GM18873 (cell line): ENCODE results near the gene GABBR1.
"Not testable (repeated sequence)": the region's sequence is repeated elsewhere in the genome, so short reads cannot be mapped to it uniquely, and the experiment has no call there.

ENCODE experiments used
- ATAC-seq: cut with Tn5 transposase; IDR thresholded peaks from one replicate; pipeline ENCODE4 v1.9.1; 2021; ENCODE audit warnings: mild to moderate bottlenecking, moderate library complexity, moderate number of reproducible peaks; ENCODE audit not compliant: unreplicated experiment, low FRiP score

GABBR1 gene

DNA sequence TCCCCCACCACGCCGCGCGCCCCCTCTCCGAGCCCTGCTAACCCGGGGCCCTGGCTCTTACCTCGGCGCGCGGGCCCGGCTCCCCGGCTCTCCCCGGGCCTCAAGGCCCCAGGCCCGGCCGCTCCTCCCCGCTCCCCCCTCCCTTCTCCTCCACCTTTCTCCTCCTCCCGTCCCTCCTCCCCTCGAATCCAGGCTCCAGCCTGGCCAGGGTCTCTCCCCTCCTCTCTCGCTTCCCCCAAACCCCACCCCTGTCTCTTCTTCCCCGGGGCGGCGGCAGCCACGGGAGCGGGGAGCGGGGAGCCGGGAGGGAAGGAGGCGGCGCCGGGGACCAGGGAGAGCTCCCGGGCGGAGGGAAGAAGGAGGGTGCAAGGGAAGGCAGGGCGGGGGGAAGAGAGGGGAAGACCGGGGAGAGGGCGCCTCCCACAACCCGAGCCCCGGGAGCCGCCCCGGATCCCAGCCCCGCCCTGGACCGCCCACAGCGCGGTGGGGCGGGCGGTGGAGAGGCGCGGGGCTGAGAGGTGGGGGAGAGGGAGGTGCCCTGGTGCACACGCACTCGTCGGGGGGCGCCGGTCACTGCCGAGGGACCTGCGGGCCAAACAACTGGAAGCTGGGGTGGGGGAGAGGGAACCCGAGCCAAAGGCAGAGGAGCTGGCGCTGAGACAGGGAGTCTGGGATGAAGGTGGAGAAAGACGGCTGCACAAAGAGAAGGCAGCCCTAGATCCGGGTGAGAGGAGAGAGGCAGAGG, at the start of gene GABBR1:
Gene GABBR1, minus strand, starts transcription at position 395 of the 745 bp plus-strand sequence. CDS start 798 bp downstream, outside the sequence.
- ATAC-seq: no peak

DNA sequence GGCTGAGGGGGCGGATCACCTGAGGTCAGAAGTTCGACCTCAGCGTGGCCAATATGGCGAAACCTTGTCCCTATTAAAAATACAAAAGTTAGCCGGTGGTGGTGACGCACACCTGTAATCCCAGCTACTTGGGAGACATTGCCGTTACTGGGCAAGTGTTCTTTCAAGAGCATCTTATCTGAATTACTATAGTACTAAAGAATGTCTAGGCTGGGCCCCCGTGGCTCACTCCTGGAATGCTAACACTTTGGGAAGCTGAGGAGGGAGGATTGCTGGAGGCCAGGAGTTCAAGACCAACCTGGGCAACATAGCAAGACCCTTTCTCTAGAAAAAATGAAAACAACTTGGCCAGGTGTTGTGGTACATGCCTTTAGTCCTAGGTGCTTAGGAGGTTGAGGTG, 48.8 kb upstream of the GABBR1 start:
- ATAC-seq: no peak

DNA sequence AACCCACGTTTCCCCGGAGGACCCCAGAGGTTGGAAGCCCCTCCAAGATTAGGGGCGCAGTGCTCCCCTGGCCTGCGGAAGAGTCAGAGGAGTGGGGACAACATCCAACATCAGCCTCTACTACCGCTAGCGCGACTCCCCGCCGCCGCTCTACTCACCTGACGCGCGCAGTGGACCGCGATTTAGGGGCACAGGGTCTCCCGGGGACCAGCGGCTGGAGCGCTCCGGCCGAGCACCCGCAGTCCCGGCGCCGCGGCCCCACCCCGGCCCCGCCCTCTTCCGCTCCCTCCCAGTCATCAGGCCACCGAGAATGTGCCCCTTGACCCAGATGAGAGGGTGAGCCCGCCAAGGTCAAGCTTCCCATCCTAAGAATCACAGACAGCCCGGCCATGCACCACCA, 47.9 kb upstream of the GABBR1 start, which contains the start of gene ZFP57:
Gene ZFP57, minus strand, starts transcription at position 249 of the 400 bp plus-strand sequence. CDS start 4,149 bp downstream, outside the sequence.
- ATAC-seq: no peak

DNA sequence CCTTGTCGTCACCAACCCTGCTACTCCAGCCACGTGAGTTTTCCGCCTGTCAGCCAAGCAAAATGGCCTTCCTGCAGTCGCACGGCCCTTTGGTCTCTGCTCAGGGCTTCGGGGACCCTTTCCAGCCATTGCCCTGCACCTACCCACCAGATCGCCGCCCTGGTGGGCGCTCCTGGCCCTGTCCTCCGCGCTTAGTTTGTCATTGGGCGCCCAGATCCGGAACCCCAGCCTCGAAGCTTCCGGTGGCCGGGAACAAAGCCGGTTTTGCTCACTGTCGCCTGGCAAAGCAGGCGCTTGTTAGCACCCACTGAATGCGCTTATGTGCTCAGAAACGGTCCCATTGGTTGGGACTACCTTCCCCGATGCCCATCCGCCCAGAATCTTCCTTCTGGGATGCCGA, 47.4 kb upstream of the GABBR1 start:
- ATAC-seq: no peak

DNA sequence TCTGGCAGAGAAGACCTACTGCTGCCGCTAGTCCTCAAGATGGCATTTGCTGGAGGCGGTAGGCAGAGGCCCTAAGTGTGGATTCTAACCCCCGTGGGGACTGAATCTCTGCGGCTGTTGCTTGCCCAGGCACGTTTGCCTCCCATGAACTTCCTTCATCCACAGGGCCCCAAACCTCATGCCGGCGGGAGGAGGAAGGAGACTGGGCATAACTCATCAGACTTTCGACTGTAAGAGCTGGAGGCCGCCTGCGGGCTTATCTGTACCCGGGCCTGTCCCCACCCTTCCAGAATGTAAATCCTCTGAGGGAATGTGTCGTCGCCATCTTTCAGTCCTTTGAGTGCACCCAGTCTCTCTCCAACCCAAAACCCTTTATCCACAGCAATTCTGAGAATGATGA, 47.0 kb upstream of the GABBR1 start:
- no peak for ATAC-seq

DNA sequence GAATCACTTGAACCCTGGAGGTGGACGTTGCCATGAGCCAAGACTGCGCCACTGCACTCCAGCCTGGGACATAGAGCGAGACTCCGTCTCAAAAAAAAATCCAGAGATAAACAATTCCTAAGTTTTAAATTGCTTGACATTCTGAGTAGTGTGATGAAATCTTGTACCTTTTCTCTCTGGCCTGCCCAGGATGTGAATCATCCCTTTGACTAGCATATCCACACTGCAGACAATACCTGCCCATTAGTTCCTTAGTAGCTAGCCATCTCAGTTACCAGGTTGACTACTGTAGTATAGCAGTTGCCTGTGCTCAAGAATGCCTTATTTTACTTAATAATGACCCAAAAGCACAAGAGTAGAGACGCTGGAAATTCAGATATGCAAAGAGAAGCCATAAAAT, 45.1 kb upstream of the GABBR1 start:
- no peak for ATAC-seq

DNA sequence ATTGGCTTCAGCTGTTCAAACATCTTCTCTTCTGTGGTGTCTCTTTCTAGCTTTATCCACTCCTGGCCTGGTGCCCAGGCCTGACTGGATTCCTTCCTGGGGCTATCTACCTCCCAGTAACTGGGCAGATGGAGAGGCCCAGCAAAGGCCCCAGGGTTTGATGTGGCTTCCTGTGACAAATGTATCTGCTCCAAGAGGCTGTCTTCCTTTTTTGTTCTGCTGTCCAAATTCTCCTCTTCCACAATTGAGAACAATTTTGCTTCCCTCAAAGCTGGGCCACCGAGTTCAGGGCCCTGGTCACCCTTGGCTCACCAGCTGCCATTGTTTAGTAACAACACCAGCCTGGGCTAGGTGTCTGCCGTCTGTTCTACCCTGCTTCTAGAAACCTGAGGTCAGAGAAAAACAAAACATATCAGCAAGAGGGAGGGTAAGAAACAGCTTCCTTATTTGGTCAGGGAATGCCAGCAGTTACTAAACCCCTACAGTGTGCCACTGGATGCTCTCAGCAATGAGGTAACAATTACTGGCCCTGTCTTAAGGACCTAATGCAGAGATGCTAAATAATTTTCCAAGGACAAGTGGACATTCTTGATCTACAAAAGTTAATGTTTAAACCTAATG, 44.1 kb upstream of the GABBR1 start:
- no peak for ATAC-seq

DNA sequence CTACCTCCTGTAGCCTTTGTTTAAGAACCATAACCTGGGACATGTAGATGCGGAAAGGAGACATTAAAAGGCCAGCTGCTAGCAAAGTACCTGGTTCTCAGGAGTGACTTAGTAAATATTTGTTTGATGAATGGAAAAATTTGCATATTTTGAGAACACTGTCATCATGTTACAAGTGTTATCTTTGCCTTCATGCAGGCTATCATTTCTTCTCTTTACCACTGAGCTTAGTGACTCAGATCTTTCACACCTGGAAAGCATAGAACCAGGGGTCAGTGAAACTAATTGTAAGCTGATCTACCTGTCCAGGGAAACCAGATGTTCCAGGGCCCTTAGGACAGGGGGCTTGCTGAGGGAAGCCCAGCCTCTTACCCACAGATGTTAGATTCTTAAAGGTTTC, 42.6 kb upstream of the GABBR1 start:
- ATAC-seq: no peak

DNA sequence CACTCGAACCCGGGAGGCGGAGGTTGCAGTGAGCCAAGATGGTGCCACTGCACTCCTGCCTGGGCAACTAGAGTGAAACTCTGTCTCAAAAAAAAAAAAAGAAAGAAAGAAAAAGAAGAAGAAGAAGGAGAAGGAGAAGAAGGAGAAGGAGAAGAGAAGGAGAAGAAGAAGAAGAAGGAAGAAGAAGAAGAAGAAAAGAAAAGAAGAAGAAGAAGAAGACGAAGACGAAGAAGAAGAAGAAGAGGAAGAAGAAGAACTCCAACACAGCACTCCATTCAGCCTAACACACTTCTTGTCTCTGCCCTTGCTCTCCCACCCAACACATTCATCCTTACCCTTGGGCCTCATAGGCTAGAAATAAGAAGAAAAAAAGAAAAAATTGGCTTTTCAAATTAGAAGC, 41.0 kb upstream of the GABBR1 start:
- ATAC-seq: no peak

DNA sequence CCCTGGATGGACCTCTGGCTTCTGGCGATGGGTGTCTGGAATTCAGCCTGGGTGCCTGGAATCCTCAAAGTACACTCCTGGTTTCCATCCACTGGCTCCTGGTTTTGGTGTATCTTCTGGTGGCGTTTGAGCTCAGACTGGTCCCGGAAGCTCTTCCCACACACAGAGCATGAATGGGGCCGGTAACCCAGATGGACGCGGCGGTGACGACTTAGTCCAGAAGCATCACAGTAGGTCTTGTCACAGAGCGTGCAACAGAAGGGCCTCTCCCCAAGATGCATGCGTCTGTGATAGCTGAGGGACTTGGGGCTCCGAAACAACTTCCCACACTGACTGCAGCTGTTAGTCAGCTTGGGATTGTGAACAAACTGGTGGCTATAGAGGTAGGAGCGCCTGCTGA, 40.2 kb upstream of the GABBR1 start:
- no peak for ATAC-seq

DNA sequence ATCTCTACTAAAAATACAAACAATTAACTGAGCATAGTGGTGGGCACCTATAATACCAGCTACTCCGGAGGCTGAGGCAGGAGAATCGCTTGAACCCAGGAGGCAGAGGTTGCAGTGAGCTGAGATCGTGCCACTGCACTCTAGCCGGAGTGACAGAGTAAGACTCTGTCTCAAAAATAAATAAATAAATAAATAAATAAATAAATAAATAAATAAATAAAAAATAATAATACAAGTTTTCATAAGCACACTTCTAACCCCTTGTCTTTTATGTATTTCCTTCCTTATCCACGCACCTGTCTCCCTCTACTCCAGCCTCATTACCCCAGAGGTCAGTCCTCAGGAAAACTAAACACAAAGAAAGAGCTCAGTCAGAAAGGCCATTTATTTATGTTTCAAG, 39.1 kb upstream of the GABBR1 start:
- not testable (repeated sequence) for ATAC-seq

DNA sequence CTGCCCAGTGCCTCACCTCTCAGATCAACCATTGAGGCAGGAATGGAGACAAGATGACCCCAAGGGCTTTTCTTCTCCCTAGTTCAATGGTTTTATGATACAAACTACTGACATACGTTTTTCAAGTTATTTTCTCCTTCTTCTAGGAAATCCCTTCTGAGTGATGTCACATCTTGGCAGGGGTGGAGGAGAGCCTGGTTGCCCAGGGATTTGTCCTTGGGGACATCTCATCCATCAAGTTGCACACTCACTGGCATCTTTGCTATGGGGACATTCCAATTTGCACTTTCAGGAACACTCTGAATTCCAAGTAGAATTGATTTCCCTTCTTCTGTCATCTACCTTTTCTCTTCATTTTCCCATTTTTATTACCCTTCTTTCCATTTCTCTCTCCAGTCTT, 38.0 kb upstream of the GABBR1 start:
- ATAC-seq: no peak

DNA sequence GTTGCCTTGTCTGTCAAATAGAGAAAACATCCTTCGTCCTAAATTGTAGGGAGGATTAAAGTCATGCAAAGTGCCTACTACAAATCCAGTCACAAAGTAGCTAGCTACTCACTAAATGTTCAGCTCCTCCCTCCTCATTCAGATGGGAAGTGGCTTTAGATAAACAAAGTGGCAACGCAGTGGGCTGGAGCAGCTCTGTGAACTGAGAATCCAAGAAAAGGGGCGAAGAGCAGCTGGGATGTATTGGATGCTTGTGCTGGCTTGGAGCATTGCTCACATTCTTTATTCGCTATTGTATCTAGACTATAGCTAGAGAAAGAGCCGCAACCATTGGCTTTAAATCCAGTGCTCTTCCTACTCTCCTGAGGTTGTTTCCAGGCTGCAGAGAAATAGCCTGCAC, 34.2 kb upstream of the GABBR1 start:
- ATAC-seq: no peak

DNA sequence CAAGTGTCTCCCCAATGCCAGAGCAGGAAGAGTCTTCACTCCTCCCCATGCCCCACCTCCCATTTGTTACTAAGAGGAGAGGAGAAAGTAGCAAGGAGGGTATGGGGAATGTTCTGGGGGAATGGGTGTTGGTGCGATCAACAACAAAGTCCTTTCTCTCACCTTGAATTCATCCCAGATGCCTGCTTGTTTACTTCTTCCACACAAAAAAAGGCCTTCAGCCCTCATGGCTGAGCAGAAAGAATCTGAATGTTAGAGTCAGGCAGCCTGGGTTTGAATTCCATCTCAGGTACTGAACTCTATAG, 33.8 kb upstream of the GABBR1 start:
- no peak for ATAC-seq

DNA sequence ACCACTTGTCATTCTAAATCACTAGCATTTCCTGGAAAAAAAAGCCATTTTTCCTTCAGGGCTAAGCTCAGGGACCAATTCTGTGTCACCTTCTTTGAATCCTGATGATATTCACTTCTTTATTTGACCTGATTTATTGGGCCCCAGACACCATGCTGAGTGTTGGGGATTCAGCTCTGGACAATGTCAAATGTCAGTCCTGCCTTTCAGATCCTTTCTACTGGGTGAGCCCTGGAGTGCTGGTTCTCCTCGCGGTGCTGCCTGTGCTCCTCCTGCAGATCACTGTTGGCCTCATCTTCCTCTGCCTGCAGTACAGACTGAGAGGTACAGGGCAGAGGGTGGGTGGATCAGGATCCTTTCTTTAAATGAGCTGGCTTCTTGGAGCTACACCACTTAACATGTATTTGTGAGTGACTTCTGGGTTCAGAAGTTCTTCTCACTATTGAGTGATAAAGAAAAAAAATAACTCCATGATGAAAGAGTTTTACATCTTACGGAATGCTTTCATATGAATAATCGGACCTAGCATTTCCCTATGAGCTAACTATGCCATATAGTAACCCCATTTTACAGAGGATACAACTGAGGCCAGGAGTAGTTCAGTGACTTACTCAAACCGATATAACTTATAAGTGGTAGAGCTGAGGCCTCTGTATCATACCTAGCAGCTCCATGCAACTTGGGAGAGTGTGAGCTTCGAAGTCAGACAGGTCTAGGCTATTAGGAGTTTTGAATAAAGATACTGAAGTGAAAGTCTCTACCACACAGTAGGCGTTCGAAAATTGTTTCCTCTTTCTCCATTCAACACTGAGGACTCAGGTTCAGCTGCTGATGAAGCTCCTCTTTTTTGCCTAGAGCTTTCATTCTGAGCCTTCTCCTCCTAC, 33.2 kb upstream of the GABBR1 start:
- ATAC-seq: no peak

DNA sequence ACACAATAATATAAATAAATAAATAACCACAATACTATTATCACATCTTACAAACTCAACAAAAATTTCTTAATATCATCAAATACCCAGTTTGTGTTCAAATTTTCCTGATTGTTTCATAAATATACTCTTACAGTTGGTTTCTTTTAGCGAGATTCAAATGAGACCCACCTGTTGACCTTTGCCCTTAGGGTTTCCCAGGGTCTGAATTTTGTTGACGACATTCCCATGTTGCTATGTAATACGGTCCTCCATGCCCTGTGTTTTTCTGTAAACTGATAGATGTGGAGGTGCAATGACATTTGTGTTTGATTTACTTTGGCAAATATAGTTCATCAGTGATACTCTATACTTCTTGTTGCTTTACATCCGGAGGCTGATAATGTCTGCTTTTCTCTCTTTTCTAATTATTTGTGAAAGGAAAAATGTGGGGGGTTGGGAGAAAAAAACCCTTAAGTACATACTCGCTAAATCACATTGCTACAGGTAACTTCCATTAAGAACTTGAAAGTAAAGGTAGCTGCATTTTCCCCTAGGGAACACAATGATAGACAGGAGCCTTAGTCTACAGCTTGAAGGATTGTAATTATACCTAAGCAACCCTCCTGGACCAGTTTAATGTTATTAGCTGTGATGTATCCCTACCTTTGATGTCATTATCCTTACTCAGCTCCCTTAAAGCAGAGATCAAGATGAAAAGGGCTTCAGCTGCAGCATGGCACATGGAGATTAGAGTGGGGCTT, 30.5 kb upstream of the GABBR1 start:
- no peak for ATAC-seq

DNA sequence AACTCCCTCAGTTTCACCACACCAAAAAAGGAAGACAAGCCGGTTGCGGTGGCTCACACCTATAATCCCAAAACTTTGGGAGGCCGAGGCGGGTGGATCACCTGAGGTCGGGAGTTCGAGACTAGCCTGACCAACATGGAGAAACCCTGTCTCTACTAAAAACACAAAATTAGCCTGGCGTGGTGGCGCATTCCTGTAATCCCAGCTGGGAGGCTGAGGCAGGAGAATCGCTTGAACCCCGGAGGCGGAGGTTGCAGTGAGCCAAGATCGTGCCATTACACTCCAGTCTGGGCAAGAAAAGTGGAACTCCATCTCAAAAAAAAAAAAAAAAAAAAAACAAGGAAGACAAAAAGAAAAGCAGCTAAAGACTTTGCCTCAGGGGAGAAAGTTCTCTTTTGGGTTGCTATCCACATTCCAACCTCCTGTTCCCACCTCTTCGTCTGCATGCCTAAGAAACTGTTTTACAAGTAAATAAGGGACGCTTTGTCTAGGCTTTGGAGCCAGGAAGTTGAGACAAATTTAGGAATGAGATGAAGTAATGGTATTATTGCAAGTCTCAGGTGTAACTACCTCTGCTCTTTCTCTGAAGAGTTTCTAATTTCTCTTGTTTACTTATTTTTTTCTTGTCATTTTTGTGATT, 28.6 kb upstream of the GABBR1 start:
- not testable (repeated sequence) for ATAC-seq

DNA sequence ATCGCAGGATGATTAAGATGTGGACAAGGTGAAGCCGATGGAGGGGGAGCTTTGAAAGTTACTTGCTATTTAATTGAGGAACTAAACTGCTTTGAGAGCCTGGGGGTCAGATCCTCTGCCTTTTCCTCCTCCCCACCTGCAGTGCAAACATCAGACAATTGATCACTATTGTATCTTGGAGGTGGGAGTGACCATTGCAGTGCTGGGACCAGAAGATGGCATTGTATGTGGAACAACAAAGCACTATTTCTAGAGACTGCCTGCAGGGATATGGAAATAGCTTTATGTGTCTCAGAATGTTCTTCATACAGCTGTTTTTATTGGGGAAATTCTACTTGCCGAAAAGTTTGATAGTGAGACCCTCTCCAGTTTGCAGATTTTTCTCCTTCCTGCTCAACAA, 28.1 kb upstream of the GABBR1 start:
- ATAC-seq: no peak

DNA sequence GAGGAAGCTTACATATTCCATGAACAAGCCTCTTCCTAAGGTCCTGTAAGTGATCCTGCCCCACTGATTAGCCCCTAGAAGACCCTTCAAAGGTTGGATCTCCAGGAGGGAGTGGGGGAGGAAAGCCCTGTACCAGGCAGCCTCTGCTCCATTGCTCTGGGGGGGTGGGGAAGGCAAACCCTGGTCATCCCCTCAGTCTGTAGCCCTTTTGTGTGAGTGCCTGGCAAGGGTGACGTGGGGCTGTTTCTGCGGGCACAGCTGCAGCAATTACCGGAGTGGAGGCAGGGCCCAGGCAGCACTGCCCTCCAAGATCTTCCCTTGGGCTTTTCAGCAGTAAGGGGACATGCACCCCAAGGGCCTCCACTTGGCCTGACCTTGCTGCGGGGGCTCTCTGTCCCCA, 23.8 kb upstream of the GABBR1 start, which contains the start of gene MOG:
Gene MOG, plus strand, starts transcription at position 295 of the 400 bp plus-strand sequence. CDS start 118 bp downstream, outside the sequence.
- ATAC-seq: no peak

DNA sequence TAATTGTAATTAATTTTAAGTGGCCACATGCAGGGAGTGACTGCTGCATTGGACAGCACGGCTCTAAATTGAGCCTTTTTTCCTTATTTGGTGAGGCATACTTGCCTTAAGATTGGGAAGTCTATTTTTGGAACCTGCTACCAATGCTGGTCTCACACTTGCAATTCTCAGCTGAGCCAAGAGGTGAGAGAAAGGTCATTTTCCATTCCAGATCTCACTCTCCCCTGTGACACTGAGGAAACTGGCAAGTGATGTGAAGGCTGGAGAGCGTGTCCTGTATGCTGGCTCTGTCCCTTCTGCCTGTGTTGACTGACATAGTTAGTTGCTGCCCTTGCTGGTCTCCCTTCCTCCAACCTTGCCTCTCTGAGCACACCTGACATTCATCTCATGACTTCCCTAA, 23.2 kb upstream of the GABBR1 start:
- no peak for ATAC-seq
